ENCODE results near the gene RALGDS.

DNA sequence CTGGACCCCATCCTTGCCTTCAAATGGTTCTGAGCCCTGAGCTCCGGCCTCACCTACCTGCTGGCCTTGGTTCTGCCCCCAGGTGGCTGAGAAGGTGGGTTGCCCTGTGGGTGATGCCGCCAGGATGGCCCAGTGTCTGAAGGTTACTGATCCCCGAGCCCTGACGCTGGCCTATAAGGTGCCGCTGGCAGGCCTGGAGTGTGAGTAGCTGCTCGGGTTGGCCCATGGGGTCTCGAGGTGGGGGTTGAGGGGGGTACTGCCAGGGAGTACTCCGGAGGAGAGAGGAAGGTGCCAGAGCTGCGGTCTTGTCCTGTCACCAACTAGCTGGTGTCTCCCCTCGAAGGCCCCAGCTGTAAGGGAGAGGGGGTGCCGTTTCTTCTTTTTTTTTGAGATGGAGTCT is 54.0 kb downstream of the RALGDS start:
- TF ChIP-seq, protein P1, sequence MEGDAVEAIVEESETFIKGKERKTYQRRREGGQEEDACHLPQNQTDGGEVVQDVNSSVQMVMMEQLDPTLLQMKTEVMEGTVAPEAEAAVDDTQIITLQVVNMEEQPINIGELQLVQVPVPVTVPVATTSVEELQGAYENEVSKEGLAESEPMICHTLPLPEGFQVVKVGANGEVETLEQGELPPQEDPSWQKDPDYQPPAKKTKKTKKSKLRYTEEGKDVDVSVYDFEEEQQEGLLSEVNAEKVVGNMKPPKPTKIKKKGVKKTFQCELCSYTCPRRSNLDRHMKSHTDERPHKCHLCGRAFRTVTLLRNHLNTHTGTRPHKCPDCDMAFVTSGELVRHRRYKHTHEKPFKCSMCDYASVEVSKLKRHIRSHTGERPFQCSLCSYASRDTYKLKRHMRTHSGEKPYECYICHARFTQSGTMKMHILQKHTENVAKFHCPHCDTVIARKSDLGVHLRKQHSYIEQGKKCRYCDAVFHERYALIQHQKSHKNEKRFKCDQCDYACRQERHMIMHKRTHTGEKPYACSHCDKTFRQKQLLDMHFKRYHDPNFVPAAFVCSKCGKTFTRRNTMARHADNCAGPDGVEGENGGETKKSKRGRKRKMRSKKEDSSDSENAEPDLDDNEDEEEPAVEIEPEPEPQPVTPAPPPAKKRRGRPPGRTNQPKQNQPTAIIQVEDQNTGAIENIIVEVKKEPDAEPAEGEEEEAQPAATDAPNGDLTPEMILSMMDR (IDR thresholded peaks at IDR 0.05) = no peak
- no peak for TF ChIP-seq EZH2 (IDR thresholded peaks at IDR 0.05; ENCODE audit: borderline replicate concordance, insufficient read depth, low read depth, low read length, poor library complexity, severe bottlenecking)
